ENCODE data around the gene MINDY4. TPM values are rescaled to one million over a fixed set of nuclear protein-coding genes. Genes with fewer than 3 reads are reported as not detected.

MINDY4 gene
- total RNA-seq, 2 donors from 2014 or later, result 0.93 to 2.5 TPM

DNA sequence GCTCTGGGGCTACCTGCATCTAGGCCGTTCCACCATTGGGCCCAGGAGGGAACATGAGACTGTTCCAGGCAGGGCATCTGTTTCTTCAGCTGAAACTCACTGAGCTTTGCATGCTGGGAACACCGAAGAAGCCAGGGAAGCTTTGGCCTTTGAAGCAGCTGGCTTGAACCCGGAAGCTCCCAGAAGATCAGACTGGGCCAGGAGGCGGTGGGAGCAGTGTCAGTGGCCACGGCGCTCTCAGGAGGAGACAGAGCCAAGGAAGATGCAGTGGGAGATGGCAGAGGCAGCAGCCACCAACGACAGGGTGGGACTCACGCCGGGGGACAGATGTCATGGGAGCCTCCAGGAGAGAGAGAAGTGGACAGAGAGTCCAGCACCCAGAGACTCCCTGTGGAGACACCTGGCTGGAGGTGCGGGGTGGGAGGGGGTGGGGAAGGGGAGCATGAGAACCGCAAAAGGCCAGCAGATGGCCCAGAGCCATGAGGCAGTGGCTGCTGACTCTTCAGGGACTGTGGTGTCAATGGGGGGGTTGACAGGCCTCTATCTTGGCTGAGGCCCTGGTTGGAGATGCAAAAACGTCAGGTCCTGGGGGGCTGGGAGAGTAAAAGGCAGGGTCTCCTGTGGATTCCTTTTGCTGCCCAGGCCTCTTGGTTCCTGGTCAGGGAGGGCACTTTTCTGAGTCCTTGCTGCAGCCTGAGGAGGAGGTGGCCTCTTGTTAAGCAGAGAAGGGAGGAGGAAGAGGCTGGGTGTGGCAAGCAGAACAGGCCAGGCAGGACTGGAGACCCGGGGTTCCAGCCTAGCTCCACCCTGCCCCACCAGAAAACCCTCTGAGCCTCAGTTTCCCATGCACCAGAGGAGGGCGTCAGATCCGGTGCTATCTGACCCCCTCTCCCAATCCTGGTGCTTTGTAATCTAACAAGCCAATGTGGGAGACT lies 134.1 kb downstream of the MINDY4 start:
- no peak for ATAC-seq
- H3K4me1 Mint-ChIP-seq (ENCODE audit: low read depth in 2 of 2), result no peaks in the 10 kb centered on the region
- no peak for DNase-seq (ENCODE audit: low spot score)
- no peak overlapping the region for H3K4me3 Mint-ChIP-seq
- no peak overlapping the region for H3K27ac Mint-ChIP-seq
- no peaks in the 10 kb centered on the region for H3K9me3 Mint-ChIP-seq
- no peaks in the 10 kb centered on the region for H3K36me3 Mint-ChIP-seq
- no peaks in the 10 kb centered on the region for H3K27me3 Mint-ChIP-seq

DNA sequence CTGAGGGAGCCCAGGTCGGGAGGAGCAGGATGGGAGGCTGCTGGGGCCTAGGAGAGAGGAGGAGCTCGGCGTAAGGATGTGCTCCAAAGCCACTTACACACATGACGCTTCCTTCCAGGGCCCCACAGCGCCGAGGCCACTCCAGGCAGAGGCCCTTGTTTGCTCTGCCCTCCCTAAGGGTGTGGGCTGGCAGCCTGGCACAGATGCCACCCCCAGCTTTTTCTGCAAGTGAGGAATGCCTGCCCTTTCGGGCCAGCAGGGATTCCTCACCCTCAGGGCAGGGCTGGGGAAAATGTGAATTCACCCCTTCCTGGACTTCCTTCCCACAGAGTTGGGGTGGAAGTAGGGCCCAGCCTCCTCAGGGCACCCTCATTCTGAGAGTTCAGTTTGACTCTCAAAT lies 134.8 kb downstream of the MINDY4 start:
- Mint-ChIP-seq H3K27ac (no peak overlapping the region), H3K4me3 (no peak overlapping the region), H3K9me3 (no peaks in the 10 kb centered on the region), H3K4me1 (ENCODE audit: low read depth in 2 of 2) (no peaks in the 10 kb centered on the region), H3K36me3 (no peaks in the 10 kb centered on the region), H3K27me3 (no peaks in the 10 kb centered on the region)
- no peak for DNase-seq (ENCODE audit: low spot score)
- ATAC-seq, result no peak

- no peaks in the 10 kb centered on the region for H3K9me3 Mint-ChIP-seq
- H3K36me3 Mint-ChIP-seq, result no peaks in the 10 kb centered on the region
- DNase-seq (ENCODE audit: low spot score), result no peak
- no peak for ATAC-seq
- no peaks in the 10 kb centered on the region for H3K4me1 Mint-ChIP-seq (ENCODE audit: low read depth in 2 of 2)
- no peak overlapping the region for H3K4me3 Mint-ChIP-seq
- no peak overlapping the region for H3K27ac Mint-ChIP-seq
- H3K27me3 Mint-ChIP-seq, result no peaks in the 10 kb centered on the region
Measured at GRCh38 chr7:30906515-30907240, 135.5 kb downstream of the MINDY4 start.

- no peak for ATAC-seq
- Mint-ChIP-seq H3K27me3 (no peaks in the 10 kb centered on the region), H3K4me3 (no peak overlapping the region), H3K9me3 (no peaks in the 10 kb centered on the region), H3K4me1 (ENCODE audit: low read depth in 2 of 2) (no peaks in the 10 kb centered on the region), H3K27ac (no peak overlapping the region), H3K36me3 (no peaks in the 10 kb centered on the region)
- DNase-seq (ENCODE audit: low spot score), result no peak
Measured at GRCh38 chr7:30907527-30908267, 136.5 kb downstream of the MINDY4 start.

DNA sequence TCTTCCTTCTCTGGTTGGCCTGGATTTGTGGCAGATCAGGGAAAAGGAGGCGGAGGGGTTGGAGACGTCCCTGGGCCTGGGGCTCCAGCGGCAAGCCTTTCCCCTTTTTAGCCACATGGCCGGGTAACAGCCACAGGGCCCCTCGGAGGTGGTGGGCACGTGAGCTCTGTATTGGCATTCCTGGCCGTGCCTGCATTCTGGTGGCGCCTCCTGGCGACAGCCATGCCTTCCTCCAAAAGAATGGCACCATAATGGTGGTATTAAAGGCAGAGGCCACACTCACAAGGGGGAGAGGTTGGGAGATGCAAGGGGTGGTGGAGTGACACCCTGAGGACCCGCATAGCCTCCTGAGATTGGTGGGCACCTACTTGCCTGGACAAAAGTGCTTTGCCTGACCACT lies 137.5 kb downstream of the MINDY4 start:
- no peak overlapping the region for H3K4me3 Mint-ChIP-seq
- H3K27ac Mint-ChIP-seq, result no peak overlapping the region
- DNase-seq (ENCODE audit: low spot score), result no peak
- ATAC-seq, result no peak
- no peaks in the 10 kb centered on the region for H3K36me3 Mint-ChIP-seq
- no peaks in the 10 kb centered on the region for H3K4me1 Mint-ChIP-seq (ENCODE audit: low read depth in 2 of 2)
- H3K9me3 Mint-ChIP-seq, result no peaks in the 10 kb centered on the region
- H3K27me3 Mint-ChIP-seq, result no peaks in the 10 kb centered on the region

DNA sequence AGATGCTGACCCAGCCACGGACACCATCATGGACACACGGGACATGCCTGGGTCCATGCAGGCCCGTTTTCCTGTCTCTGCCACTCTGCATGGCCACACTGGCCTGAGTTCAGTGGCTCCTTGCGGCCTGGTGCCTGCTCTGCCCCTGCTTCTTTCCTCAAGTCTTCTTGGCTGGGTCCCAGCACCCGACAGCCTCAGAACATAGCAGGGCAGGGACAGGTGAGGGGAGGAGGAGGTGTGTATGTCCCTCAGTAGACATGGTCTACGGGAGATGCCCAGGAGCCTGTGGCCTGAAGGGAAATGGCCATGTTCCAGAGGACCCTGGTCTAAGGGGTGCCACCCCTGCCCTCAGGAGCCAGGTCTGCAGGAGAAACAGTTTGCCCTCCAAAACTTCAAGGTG lies 138.2 kb downstream of the MINDY4 start:
- Mint-ChIP-seq H3K4me3 (no peak overlapping the region), H3K36me3 (no peaks in the 10 kb centered on the region), H3K27me3 (no peaks in the 10 kb centered on the region), H3K27ac (no peak overlapping the region), H3K9me3 (no peaks in the 10 kb centered on the region), H3K4me1 (ENCODE audit: low read depth in 2 of 2) (no peaks in the 10 kb centered on the region)
- ATAC-seq, result no peak
- DNase-seq (ENCODE audit: low spot score), result no peak

DNA sequence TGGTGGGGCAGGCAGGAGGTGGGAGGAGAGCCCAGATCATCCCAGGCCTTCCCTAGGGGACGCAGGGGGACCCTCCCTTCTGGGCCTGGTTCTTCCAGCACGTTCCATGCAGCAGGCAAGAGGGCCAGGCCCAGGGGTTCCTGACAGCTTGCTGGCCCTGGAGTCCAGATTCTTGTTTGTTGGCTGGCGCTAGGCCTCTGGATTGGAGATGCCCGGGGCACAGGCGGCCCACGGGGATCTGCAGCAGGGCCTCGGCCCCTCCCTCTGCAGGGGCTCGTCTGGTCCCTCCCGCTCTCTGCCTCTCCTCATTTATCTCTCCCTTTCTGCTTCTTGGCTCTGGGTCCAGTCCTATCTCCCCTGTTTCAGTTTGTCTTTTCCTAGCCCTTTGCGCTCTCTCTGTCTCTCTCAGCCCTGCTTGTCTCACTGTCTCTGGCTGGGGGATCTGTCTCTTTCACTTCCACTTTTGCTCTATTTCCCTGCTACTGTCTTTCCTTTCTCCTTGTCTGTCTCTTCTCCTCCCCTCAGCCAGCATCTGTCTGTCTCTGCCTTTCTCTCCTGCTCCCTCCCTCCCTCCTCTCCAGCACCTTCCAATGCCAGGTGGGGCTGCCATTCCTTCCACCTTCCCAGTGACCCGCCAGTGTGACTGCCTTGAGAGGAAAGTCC lies 139.3 kb downstream of the MINDY4 start:
- H3K9me3 Mint-ChIP-seq, result no peaks in the 10 kb centered on the region

DNA sequence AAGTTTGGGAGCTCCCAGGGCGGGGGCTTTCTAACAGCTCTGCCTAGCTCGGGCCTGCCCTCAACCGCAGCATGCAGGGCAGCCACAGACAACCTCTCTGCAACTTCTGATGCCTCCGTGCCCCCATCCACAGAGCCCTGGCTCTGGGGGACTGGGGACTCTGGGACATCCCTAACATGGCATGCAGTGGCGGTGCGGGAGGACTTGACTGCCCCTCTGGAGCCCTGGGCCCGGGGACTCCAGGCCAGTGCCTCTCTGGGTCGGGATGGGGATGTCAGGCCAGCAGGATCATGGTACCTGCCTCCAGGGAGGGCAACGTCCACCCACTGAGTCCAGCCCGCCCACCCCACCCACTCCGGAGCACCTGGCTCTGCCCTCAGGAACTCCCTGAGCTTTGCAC lies 139.9 kb downstream of the MINDY4 start:
- no peaks in the 10 kb centered on the region for H3K9me3 Mint-ChIP-seq
- H3K4me1 Mint-ChIP-seq (ENCODE audit: low read depth in 2 of 2), result no peaks in the 10 kb centered on the region
- DNase-seq (ENCODE audit: low spot score), result no peak
- H3K4me3 Mint-ChIP-seq, result no peak overlapping the region
- no peak overlapping the region for H3K27ac Mint-ChIP-seq
- ATAC-seq, result no peak
- no peaks in the 10 kb centered on the region for H3K27me3 Mint-ChIP-seq
- H3K36me3 Mint-ChIP-seq, result no peaks in the 10 kb centered on the region

More for the DNA sequence above, 139.3 kb downstream of the MINDY4 start:
- Mint-ChIP-seq H3K36me3 (no peaks in the 10 kb centered on the region), H3K27ac (no peak overlapping the region), H3K27me3 (no peaks in the 10 kb centered on the region), H3K4me3 (no peak overlapping the region), H3K4me1 (ENCODE audit: low read depth in 2 of 2) (no peaks in the 10 kb centered on the region)
- ATAC-seq, result no peak
- no peak for DNase-seq (ENCODE audit: low spot score)

- DNase-seq (ENCODE audit: low spot score) (no peak), ATAC-seq (no peak)
- no peak within 1 kb of the TSS for H3K27ac Mint-ChIP-seq
- H3K9me3 Mint-ChIP-seq, result no peaks in the 10 kb centered on the region
- H3K36me3 Mint-ChIP-seq, result no peaks in the 10 kb centered on the region
- no peak within 1 kb of the TSS for H3K4me3 Mint-ChIP-seq
- no peaks in the 10 kb centered on the region for H3K27me3 Mint-ChIP-seq
- no peaks in the 10 kb centered on the region for H3K4me1 Mint-ChIP-seq (ENCODE audit: low read depth in 2 of 2)
Measured at GRCh38 chr7:30911561-30911969, 140.3 kb downstream of the MINDY4 start, which contains the start of gene AQP1. TSS of gene AQP1 (plus strand) at chr7:30911853. CDS start at chr7:30911910, 57 bp downstream.

GRCh38 chr7:30912021-30912730 lies 141.0 kb downstream of the MINDY4 start:
- no peak for ATAC-seq
- Mint-ChIP-seq H3K27me3 (no peaks in the 10 kb centered on the region), H3K4me1 (ENCODE audit: low read depth in 2 of 2) (no peaks in the 10 kb centered on the region), H3K27ac (no peak overlapping the region), H3K36me3 (no peaks in the 10 kb centered on the region), H3K4me3 (no peak overlapping the region), H3K9me3 (no peaks in the 10 kb centered on the region)
- no peak for DNase-seq (ENCODE audit: low spot score)

- H3K27me3 Mint-ChIP-seq, result no peaks in the 10 kb centered on the region
- H3K36me3 Mint-ChIP-seq, result no peaks in the 10 kb centered on the region
- no peaks in the 10 kb centered on the region for H3K4me1 Mint-ChIP-seq (ENCODE audit: low read depth in 2 of 2)
- no peak overlapping the region for H3K4me3 Mint-ChIP-seq
- no peak overlapping the region for H3K27ac Mint-ChIP-seq
- DNase-seq (ENCODE audit: low spot score), result no peak
- no peaks in the 10 kb centered on the region for H3K9me3 Mint-ChIP-seq
- ATAC-seq, result no peak
Measured at GRCh38 chr7:30912731-30912985, 141.4 kb downstream of the MINDY4 start.

DNA sequence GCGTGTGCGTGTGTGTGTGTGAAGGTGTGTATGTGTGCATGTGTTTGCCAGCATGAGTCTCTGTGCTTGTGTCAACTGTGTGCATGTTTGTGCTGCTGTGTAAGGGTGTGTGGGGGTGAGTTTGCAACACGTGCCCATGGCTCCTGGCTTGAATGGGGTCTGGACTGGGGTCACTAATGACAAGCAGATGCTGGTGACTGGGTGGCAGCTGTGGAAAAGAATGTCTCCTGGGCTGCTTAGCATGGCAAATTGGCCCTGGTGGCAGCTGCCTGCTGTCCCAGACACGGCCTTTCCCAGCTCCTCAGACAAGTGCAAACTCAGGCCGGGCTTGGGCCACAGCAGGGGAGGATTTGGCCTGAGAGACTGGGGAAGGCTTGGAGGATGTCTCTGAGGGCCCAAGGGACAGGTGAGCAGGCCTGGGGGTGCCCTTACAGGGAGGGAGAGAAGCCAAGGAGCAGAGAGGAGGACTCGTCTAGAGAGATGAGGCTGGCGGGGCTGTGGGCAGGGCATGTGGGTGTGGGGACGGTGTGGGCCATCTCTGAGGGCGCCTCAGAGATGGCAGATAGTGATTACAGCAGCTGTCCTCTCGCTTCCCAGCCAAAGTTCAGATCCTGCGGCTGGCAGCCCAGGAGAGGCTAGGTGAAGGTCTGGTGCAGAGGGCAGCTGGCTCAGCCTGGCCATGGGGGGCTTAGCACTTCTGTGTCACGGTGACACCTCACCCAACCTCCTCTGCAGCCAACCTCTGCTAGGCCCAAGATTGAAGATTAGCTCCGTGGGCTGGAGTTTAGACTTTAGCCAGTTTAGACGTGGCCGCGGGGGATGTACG lies 142.0 kb downstream of the MINDY4 start:
- H3K27me3 Mint-ChIP-seq, result no peaks in the 10 kb centered on the region
- no peaks in the 10 kb centered on the region for H3K9me3 Mint-ChIP-seq
- H3K36me3 Mint-ChIP-seq, result no peaks in the 10 kb centered on the region
- DNase-seq (ENCODE audit: low spot score) (no peak), ATAC-seq (no peak)
- no peak overlapping the region for H3K27ac Mint-ChIP-seq
- H3K4me1 Mint-ChIP-seq (ENCODE audit: low read depth in 2 of 2), result no peaks in the 10 kb centered on the region
- H3K4me3 Mint-ChIP-seq, result no peak overlapping the region
